ENCODE data around the gene MSH6. TPM values are rescaled to one million over a fixed set of nuclear protein-coding genes. Genes with fewer than 3 reads are reported as not detected.
"Not testable (repeated sequence)": the region's sequence is repeated elsewhere in the genome, so short reads cannot be mapped to it uniquely, and the experiment has no call there.

The MSH6 gene
- total RNA-seq, 1 donor from 2014 or later = 101 TPM

GRCh38 chr2:47843407-47843806 is 60.5 kb downstream of the MSH6 start:
- intact Hi-C loops (cut with micrococcal nuclease) = no loop called here

DNA sequence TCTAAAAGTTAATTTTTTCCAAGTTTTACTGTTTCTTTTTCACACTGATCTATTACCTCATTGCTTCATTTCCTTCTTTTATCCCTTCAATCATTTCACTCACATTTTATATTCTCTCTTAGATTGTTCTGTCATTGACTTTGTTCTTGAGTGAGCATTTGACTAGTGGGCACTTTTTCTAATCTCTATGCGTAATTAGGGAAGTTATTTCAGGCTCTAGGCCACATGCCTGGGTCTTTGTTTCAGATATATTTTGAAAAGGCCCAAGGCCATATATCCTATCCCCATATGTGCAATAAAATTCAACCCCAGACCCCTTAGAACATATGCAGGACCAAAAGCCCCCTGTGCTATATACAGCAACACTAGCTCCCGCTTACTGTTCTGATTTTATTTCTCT is 61.2 kb downstream of the MSH6 start:
- intact Hi-C loops (cut with micrococcal nuclease) = no loop called here

GRCh38 chr2:47849368-47849767 is 66.4 kb downstream of the MSH6 start:
- intact Hi-C loops (cut with micrococcal nuclease) = no loop called here

GRCh38 chr2:47850198-47850597 is 67.3 kb downstream of the MSH6 start:
- intact Hi-C loops (cut with micrococcal nuclease) = no loop called here

DNA sequence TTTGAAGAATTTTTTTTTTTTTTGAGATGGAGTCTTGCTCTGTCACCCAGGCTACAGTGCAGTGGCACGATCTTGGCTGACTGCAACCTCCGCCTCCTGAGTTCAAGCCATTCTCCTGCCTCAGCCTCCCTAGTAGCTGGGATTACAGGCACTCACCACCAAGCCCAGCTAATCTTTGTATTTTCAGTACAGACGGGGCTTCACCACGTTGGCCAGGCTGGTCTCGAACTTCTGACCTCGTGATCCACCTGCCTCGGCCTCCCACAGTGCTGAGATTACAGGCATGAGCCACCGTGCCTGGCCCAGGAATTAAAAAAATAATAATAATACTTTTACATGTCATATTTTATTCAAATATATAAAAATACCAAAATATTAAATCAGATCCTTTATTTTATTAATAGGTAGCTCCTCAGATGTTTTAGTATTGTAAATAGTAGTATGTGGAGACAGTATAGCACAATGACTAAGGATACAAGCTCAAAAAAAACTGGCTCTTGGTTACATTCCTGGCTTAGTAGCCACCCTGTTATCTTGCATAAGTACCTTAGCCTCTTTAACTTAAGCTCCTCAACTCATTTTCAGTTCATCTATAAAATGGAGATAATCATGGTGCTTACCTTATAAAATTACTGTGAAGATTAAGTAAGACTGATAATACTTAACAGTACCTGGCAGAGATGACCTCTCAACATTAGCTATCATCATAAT is 70.3 kb downstream of the MSH6 start:
- intact Hi-C loops (cut with micrococcal nuclease) = not testable (repeated sequence)

Other genes with a start within 250 kb of the MSH6 start
- gene KCNK12, start 212.2 kb upstream of the MSH6 start, total RNA-seq = 0.09 TPM in 2 replicates
- gene FBXO11, start 123.4 kb downstream of the MSH6 start, total RNA-seq = 58.1 and 58.6 TPM in 2 replicates

Data from T-helper 2 cell treated with Interferon-gamma antibody and Interleukin-4, amounts not matched to agents 100 ng/mL and 5 ng/mL, for 36 hours (primary cell).